Adrenal gland (tissue), 19 donors: ENCODE results near the gene MAGEF1. TPM values are rescaled to one million over a fixed set of nuclear protein-coding genes. Genes with fewer than 3 reads are reported as not detected.

Experiments used
- DNase-seq, 7 donors: peaks; one replicate each; pipeline ENCODE4 v3.0.0-alpha.2; 2019 to 2020
- H3K27ac ChIP-seq, 5 donors: fragments of 200-600 bp; sonication (generic) in 4 of 5; 1 replicate in 3 of 5; 2 replicates in 2 of 5; pipeline versions ENCODE4 v1.5.1 to v1.8.0; 2016 to 2020; ENCODE audit warnings: mild to moderate bottlenecking in 1 of 5
- H3K27me3 ChIP-seq: fragments of 200-600 bp; 2 replicates; pipeline ENCODE4 v1.8.0; 2021
- H3K36me3 ChIP-seq, 2 donors: fragments of 200-600 bp; replicated peaks in 1 of 2; 1 replicate in 1 of 2; 2 replicates in 1 of 2; pipeline versions ENCODE4 v1.5.1 to v1.8.0; 2018 to 2022
- H3K4me1 ChIP-seq, 2 donors: fragments of 200-600 bp; replicated peaks in 1 of 2; 1 replicate in 1 of 2; 2 replicates in 1 of 2; pipeline versions ENCODE4 v1.5.1 to v1.8.0; 2018 to 2021
- H3K4me3 ChIP-seq, 4 donors: fragments of 200-600 bp; sonication (generic) in 3 of 4; one replicate each; pipeline ENCODE4 v1.5.1; 2016 to 2018
- H3K9me3 ChIP-seq, 3 donors: fragments of 200-600 bp; sonication (generic) in 1 of 3; replicated peaks in 1 of 3; 1 replicate in 2 of 3; 2 replicates in 1 of 3; pipeline versions ENCODE4 v1.5.1 to v1.8.0; 2016 to 2021
- POLR2A ChIP-seq, 2 donors: fragments of 450-650 bp; IDR thresholded peaks; one replicate each; pipeline ENCODE4 v1.6.1; 2017; ENCODE audit warnings: antibody characterized with exemption in 2 of 2, mild to moderate bottlenecking in 2 of 2, moderate library complexity in 1 of 2
- WGBS, 4 donors: extraction: QIAGEN DNeasy Blood & Tissue Kit in 2 of 4; methylation state at CpG; one replicate each; pipeline versions ENCODE4 v1.1.5 to v1.1.7; 2013 to 2017; 5-methylcytosine and 5-hydroxymethylcytosine counted together
- intact Hi-C, 2 donors: fragments of 100-400 bp; cut with DNase I; formaldehyde crosslinking; loops; one replicate each; pipeline versions ENCODE4 v1.14.1 to v1.15.0; 2022 to 2023
- long read RNA-seq, 10 donors: library from polyadenylated mRNA in 3 of 10; unstranded in 2 of 10; stranded (forward) in 1 of 10; transcript quantifications; one replicate each; pipeline ENCODE4 v2.0.0 and lab custom pipeline, GENCODE V29; 2021 to 2026
- polyA plus RNA-seq, 3 donors: library from polyadenylated mRNA; stranded (reverse); fragments of 200-250 nt in 2 of 3; fragments of 350-450 nt in 1 of 3; fragmentation: Illumina TruSeq in 1 of 3; extraction: RNeasy Lipid Tissue Mini Kit (QIAGEN cat#74804) in 1 of 3; gene quantifications; one replicate each; pipeline ENCODE4 v1.2.3, GENCODE V29; 2013 to 2014
- total RNA-seq, 9 donors: library from RNA; depleted of rRNA in 4 of 9; stranded (reverse); fragments of >200 nt in 4 of 9; fragments of 120-200 nt in 1 of 9; fragmentation: NEBNext Ultra II Directional in 1 of 9; extraction: Animal tissue kit (Norgen Biotek cat#: 25700) in 1 of 9; gene quantifications; one replicate each; pipeline versions ENCODE4 v1.1.0 to v1.2.4, GENCODE V29; 2013 to 2023
- TF ChIP-seq, protein P1 (sequence below), 6 experiments: fragments of 450-650 bp in 4 of 6; fragments of 200-600 bp in 2 of 6; sonication (generic) in 1 of 6; IDR thresholded peaks; 1 replicate in 5 of 6; 2 replicates in 1 of 6; pipeline versions ENCODE4 v1.5.1 to v1.8.0; 2016 to 2021; ENCODE audit warnings: antibody characterized with exemption in 6 of 6, mild to moderate bottlenecking in 2 of 6, moderate library complexity in 1 of 6
- donor health status: healthy with polysubstance abuse.
- donor health status: Bipolar disorder and iron deficiency.
- donor health status: DM: yes; HTN: yes; CAD: no.
- donor health status: DM: no; HTN: no; CAD: no.
- donor health status: DM: no; HTN: no; CAD: no.
- donor health status: DM: yes; HTN: yes; CAD: no.

MAGEF1 gene, protein sequence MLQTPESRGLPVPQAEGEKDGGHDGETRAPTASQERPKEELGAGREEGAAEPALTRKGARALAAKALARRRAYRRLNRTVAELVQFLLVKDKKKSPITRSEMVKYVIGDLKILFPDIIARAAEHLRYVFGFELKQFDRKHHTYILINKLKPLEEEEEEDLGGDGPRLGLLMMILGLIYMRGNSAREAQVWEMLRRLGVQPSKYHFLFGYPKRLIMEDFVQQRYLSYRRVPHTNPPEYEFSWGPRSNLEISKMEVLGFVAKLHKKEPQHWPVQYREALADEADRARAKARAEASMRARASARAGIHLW
- total RNA-seq (10 to 100 TPM; 23.7 to 69.1 (median 36.7) TPM), polyA plus RNA-seq (10 to 100 TPM; 22.1 to 40.5 (median 24.2) TPM)
- long read RNA-seq, donor 1, transcript MAGEF1-201 (1 exons, 1,636 nt): major isoform, 42 of 42 reads
- long read RNA-seq, donor 1, partial matches to known transcripts: 0 of 42 reads
- long read RNA-seq, donor 1, other reads (novel, unspliced or antisense): 0 of 42 reads
- long read RNA-seq, donor 2, transcript MAGEF1-201 (1 exons, 1,636 nt): major isoform, 27 of 27 reads
- long read RNA-seq, donor 2, partial matches to known transcripts: 0 of 27 reads
- long read RNA-seq, donor 2, other reads (novel, unspliced or antisense): 0 of 27 reads
- long read RNA-seq, donor 3, transcript MAGEF1-201 (1 exons, 1,636 nt): major isoform, 23 of 23 reads
- long read RNA-seq, donor 3, partial matches to known transcripts: 0 of 23 reads
- long read RNA-seq, donor 3, other reads (novel, unspliced or antisense): 0 of 23 reads
- long read RNA-seq, donor 4, transcript MAGEF1-201 (1 exons, 1,636 nt): major isoform, 30 of 30 reads
- long read RNA-seq, donor 4, partial matches to known transcripts: 0 of 30 reads
- long read RNA-seq, donor 4, other reads (novel, unspliced or antisense): 0 of 30 reads
- long read RNA-seq, donor 5, transcript MAGEF1-201 (1 exons, 1,636 nt): major isoform, 104 of 104 reads
- long read RNA-seq, donor 5, partial matches to known transcripts: 0 of 104 reads
- long read RNA-seq, donor 5, other reads (novel, unspliced or antisense): 0 of 104 reads
- long read RNA-seq, donor 6, partial matches to known transcripts: 0 of 3 reads
- long read RNA-seq, donor 6, other reads (novel, unspliced or antisense): 0 of 3 reads
- long read RNA-seq, donor 7, transcript MAGEF1-201 (1 exons, 1,636 nt): major isoform, 27 of 27 reads
- long read RNA-seq, donor 7, partial matches to known transcripts: 0 of 27 reads
- long read RNA-seq, donor 7, other reads (novel, unspliced or antisense): 0 of 27 reads
- long read RNA-seq, donor 8, transcript MAGEF1-201 (1 exons, 1,636 nt): major isoform, 55 of 55 reads
- long read RNA-seq, donor 8, partial matches to known transcripts: 0 of 55 reads
- long read RNA-seq, donor 8, other reads (novel, unspliced or antisense): 0 of 55 reads
- long read RNA-seq, donor 9, transcript MAGEF1-201 (1 exons, 1,636 nt): major isoform, 43 of 43 reads
- long read RNA-seq, donor 9, partial matches to known transcripts: 0 of 43 reads
- long read RNA-seq, donor 9, other reads (novel, unspliced or antisense): 0 of 43 reads
- long read RNA-seq, donor 10, transcript MAGEF1-201 (1 exons, 1,636 nt): major isoform, 29 of 29 reads
- long read RNA-seq, donor 10, partial matches to known transcripts: 0 of 29 reads
- long read RNA-seq, donor 10, other reads (novel, unspliced or antisense): 0 of 29 reads

DNA sequence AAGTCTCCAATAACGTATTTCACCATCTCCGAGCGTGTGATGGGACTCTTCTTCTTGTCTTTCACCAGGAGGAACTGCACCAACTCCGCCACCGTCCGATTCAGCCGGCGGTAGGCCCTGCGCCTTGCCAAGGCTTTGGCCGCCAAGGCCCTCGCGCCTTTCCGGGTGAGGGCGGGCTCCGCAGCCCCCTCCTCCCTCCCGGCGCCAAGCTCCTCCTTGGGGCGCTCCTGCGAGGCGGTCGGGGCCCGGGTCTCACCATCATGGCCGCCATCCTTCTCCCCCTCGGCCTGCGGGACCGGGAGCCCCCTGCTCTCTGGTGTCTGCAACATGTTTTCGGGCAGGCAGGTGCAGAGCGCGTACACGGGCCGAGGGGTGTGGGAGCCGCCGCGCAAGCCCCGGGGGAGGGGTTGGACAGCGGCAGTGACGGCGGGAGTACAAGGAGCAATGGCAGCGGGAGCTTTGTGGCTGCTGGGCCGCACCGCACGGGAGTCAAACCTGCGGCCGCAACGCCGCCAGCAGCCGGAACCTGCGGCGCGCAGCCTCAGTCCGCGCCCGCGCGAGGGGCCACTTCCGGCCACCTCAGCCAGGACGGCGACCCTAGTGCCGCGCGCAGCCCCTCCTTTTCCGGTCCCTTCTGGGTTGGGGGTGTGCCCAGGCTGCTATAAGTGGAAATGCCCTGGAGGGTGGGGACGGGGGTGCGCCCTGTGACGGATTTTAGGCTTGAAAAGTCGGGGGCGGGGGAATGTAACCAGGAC, at the start of gene MAGEF1:
Gene MAGEF1, minus strand, starts transcription at position 572 of the 755 bp plus-strand sequence. Its CDS starts 243 bp downstream, at position 329.
- Histone ChIP-seq H3K27me3 (no peaks in the 10 kb centered on the region), H3K4me3 (peak within 1 kb of the TSS; percentile 26 to 86 (median 79)), H3K9me3 (no peaks in the 10 kb centered on the region), H3K27ac (peak within 1 kb of the TSS; percentile 47 to 93 (median 92)), H3K36me3 (peaks cover 0 to 3% of the 10 kb centered on the region in 2 donors), H3K4me1 (peaks cover 8 to 23% of the 10 kb centered on the region in 2 donors)
- WGBS, 4 donors: 0 to 1% (median 0%) methylated on average over 11 to 67 of the region's 67 CpGs
- DNase-seq: peak; percentile 69 to 87 (median 80)
- TF ChIP-seq POLR2A (IDR thresholded peaks at IDR 0.05): peak; percentile 66 to 75
- TF ChIP-seq, protein P1, sequence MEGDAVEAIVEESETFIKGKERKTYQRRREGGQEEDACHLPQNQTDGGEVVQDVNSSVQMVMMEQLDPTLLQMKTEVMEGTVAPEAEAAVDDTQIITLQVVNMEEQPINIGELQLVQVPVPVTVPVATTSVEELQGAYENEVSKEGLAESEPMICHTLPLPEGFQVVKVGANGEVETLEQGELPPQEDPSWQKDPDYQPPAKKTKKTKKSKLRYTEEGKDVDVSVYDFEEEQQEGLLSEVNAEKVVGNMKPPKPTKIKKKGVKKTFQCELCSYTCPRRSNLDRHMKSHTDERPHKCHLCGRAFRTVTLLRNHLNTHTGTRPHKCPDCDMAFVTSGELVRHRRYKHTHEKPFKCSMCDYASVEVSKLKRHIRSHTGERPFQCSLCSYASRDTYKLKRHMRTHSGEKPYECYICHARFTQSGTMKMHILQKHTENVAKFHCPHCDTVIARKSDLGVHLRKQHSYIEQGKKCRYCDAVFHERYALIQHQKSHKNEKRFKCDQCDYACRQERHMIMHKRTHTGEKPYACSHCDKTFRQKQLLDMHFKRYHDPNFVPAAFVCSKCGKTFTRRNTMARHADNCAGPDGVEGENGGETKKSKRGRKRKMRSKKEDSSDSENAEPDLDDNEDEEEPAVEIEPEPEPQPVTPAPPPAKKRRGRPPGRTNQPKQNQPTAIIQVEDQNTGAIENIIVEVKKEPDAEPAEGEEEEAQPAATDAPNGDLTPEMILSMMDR (IDR thresholded peaks at IDR 0.05): peak in 2 of 6 experiments; percentile 10 to 17
- intact Hi-C loops: no loop called here

DNA sequence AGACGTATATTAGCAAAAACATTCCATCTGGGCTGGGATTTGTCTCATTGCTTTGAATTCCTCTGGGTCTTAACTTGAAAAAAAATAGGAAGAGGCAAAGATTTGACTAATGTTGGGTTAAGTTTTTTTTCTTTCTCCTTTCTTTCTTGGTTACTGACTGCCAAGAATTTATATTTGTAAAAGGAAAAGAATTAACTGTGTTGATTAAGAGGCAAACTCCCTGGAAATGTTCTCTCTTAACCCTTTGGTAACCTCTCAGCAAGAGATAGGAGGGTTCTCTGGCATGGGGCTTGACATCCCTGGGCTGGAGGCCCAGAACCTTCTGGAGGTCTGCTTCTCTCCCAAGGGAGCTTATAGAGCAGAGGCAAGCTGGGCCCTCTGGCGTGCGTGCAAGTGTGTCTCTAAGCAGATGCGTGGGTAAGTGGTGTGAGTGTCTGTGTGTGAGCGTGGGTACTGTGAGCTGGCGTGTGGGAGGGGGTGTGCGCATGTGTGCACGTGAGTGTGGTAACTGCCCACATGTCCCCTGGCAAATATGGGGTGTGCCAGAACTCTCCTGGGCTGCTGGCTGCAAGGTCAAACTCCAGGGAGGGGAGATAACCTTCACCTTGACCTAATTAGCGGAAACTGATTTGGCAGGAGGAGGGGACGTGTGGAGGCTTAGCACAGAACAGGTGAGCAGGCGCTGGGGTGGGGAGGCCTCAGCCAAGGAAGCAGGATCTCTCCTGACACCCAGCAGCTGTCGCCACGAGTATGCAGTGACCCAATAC, 49.4 kb upstream of the MAGEF1 start:
- Histone ChIP-seq H3K36me3 (no peaks in the 10 kb centered on the region), H3K27me3 (no peaks in the 10 kb centered on the region), H3K9me3 (no peaks in the 10 kb centered on the region), H3K4me1 (peaks cover 0 to 13% of the 10 kb centered on the region in 2 donors), H3K27ac (no peak overlapping the region), H3K4me3 (no peak overlapping the region)
- DNase-seq: peak in 5 of 7 donors; percentile 26 to 70 (median 34)
- TF ChIP-seq POLR2A (IDR thresholded peaks at IDR 0.05): no peak
- TF ChIP-seq, protein P1 (IDR thresholded peaks at IDR 0.05): no peak
- intact Hi-C loops: no loop called here
- WGBS, 4 donors: 48 to 81% (median 56%) methylated on average over 7 to 13 of the region's 13 CpGs
